VCaP (cell line): ENCODE results near the gene GNAT1.

Experiments
- H3K27ac ChIP-seq: fragments of 450-650 bp; 2 replicates; pipeline ENCODE4 v1.5.1; 2017
- CTCF ChIP-seq: fragments of 450-650 bp; conservative IDR thresholded peaks from 2 replicates; pipeline ENCODE4 v1.5.1; 2017; ENCODE audit warnings: mild to moderate bottlenecking, moderate library complexity

GNAT1 gene

GRCh38 chr3:50211930-50212329 lies 20.5 kb downstream of the GNAT1 start:
- no peak overlapping the region for H3K27ac ChIP-seq
- TF ChIP-seq CTCF, result no peak

- no peak for TF ChIP-seq CTCF
- no peak overlapping the region for H3K27ac ChIP-seq
Measured at GRCh38 chr3:50212502-50212901, 21.1 kb downstream of the GNAT1 start.

GRCh38 chr3:50212971-50213370 lies 21.6 kb downstream of the GNAT1 start:
- no peak for TF ChIP-seq CTCF
- no peak overlapping the region for H3K27ac ChIP-seq

- TF ChIP-seq CTCF, result no peak
- H3K27ac ChIP-seq, result no peak overlapping the region
Measured at GRCh38 chr3:50213373-50213772, 22.0 kb downstream of the GNAT1 start.

GRCh38 chr3:50214824-50215223 lies 23.4 kb downstream of the GNAT1 start:
- H3K27ac ChIP-seq, result no peak overlapping the region
- TF ChIP-seq CTCF, result no peak

GRCh38 chr3:50215529-50215928 lies 24.1 kb downstream of the GNAT1 start:
- no peak for TF ChIP-seq CTCF

GRCh38 chr3:50217681-50218080 lies 26.3 kb downstream of the GNAT1 start:
- no peak for TF ChIP-seq CTCF
- no peak overlapping the region for H3K27ac ChIP-seq

More at GRCh38 chr3:50215529-50215928, 24.1 kb downstream of the GNAT1 start:
- no peak overlapping the region for H3K27ac ChIP-seq

GRCh38 chr3:50218448-50218847 lies 27.0 kb downstream of the GNAT1 start:
- no peak for TF ChIP-seq CTCF
- H3K27ac ChIP-seq, result no peak overlapping the region
